GM12878 (cell line): ENCODE data around the gene FFAR3. TPM values are rescaled to one million over a fixed set of nuclear protein-coding genes. Genes with fewer than 3 reads are reported as not detected.

Source experiments
- ATAC-seq: fragments of 200-7000 bp; cut with Tn5 transposase; 3 replicates; pipeline ENCODE4 v1.9.1; 2020; ENCODE audit warnings: mild to moderate bottlenecking, moderate library complexity
- BruUV-seq: library from RNA; stranded (reverse); fragments of 400-500 nt; replicated peaks from 2 replicates; lab custom pipeline; 2021; lab: Mats Ljungman, UMichigan
- CTCF ChIA-PET: fragments of 300-600 bp; sonication (Branson Sonifier 250); formaldehyde crosslinking; extraction: SDS; loops from one replicate; lab custom pipeline; 2021; ENCODE audit warnings: inconsistent platforms; lab: Yijun Ruan, JAX
- POLR2A ChIA-PET: fragments of 350-600 bp; formaldehyde crosslinking; extraction: SDS; loops from one replicate; lab custom pipeline; 2021; ENCODE audit warnings: inconsistent platforms; lab: Charles Lee
- RAD21 ChIA-PET: fragments of 300-600 bp; sonication (Branson Sonifier 250); formaldehyde crosslinking; loops from one replicate; lab custom pipeline; 2023; ENCODE audit warnings: antibody characterized with exemption; ENCODE audit not compliant: unreplicated experiment; lab: Charles Lee
- SMC1A ChIA-PET: fragments of 300-600 bp; sonication (Branson Sonifier 250); formaldehyde crosslinking; loops from one replicate; lab custom pipeline; 2023; ENCODE audit not compliant: unreplicated experiment, uncharacterized antibody; lab: Charles Lee
- DNase-seq: peaks from one replicate; pipeline ENCODE4 v3.0.0-alpha.2; 2011; ENCODE audit warnings: low read depth, low spot score
- FAIRE-seq: peaks from 3 replicates; lab custom pipeline; 2011; peaks lifted over from hg19 to GRCh38; lab: Jason Lieb, UNC
- H2AFZ ChIP-seq: 2 replicates; pipeline ENCODE4 v1.6.0; 2011; ENCODE audit warnings: low read depth, low read length, control low read depth; ENCODE audit not compliant: control insufficient read depth
- H3K27ac ChIP-seq: 2 replicates; pipeline ENCODE4 v1.5.1; 2011; ENCODE audit warnings: control low read depth; ENCODE audit not compliant: control insufficient read depth, insufficient read depth
- H3K27me3 ChIP-seq, 2 experiments: replicated peaks in 1 of 2; 2 replicates each; pipeline versions ENCODE4 v1.6.0 to v1.6.1; 2011; ENCODE audit warnings: low read length in 1 of 2; ENCODE audit not compliant: control insufficient read depth in 2 of 2, insufficient read depth in 2 of 2
- H3K36me3 ChIP-seq, 2 experiments: 2 replicates each; pipeline ENCODE4 v1.5.1; 2011; ENCODE audit warnings: low read length in 1 of 2; ENCODE audit not compliant: control insufficient read depth in 2 of 2, insufficient read depth in 2 of 2
- H3K4me1 ChIP-seq: 2 replicates; pipeline ENCODE4 v1.6.1; 2011; ENCODE audit warnings: mild to moderate bottlenecking, low read length, moderate library complexity, mixed read lengths; ENCODE audit not compliant: control insufficient read depth, insufficient read depth
- H3K4me2 ChIP-seq: 2 replicates; pipeline ENCODE4 v1.6.0; 2011; ENCODE audit warnings: control low read depth; ENCODE audit not compliant: control insufficient read depth, insufficient read depth
- H3K4me3 ChIP-seq: fragments of 200-600 bp; sonication (generic); 2 replicates; pipeline ENCODE4 v1.5.1; 2016
- H3K79me2 ChIP-seq: 2 replicates; pipeline ENCODE4 v1.6.0; 2011; ENCODE audit warnings: low read length; ENCODE audit not compliant: control insufficient read depth, insufficient read depth
- H3K9ac ChIP-seq: 2 replicates; pipeline ENCODE4 v1.8.0; 2011; ENCODE audit warnings: low read length, control low read depth, mixed read lengths; ENCODE audit not compliant: control insufficient read depth, insufficient read depth
- H3K9me3 ChIP-seq: replicated peaks from 3 replicates; pipeline ENCODE4 v1.5.1; 2011; ENCODE audit warnings: mild to moderate bottlenecking, low read length; ENCODE audit not compliant: control insufficient read depth, insufficient read depth
- H4K20me1 ChIP-seq: 2 replicates; pipeline ENCODE4 v1.6.0; 2011; ENCODE audit not compliant: control insufficient read depth, insufficient read depth
- BACH1 ChIP-seq: fragments of 450-650 bp; IDR thresholded peaks from 2 replicates; pipeline ENCODE4 v1.6.1; 2017; ENCODE audit warnings: mild to moderate bottlenecking, borderline replicate concordance
- CBFB ChIP-seq: IDR thresholded peaks from 2 replicates; pipeline ENCODE4 v1.6.1; 2016; ENCODE audit warnings: antibody characterized with exemption, low read depth
- CHD2 ChIP-seq: IDR thresholded peaks from 2 replicates; pipeline ENCODE4 v1.6.1; 2011; ENCODE audit warnings: low read depth, low read length, improper control_type of control experiment, borderline replicate concordance
- HSF1 ChIP-seq: fragments of 150-350 bp; IDR thresholded peaks from 2 replicates; pipeline ENCODE4 v1.6.1; 2014; ENCODE audit warnings: mild to moderate bottlenecking, low read depth, low read length
- KLF5 ChIP-seq: fragments of 450-650 bp; IDR thresholded peaks from 2 replicates; pipeline ENCODE4 v1.6.1; 2014; ENCODE audit warnings: mild to moderate bottlenecking; ENCODE audit not compliant: partially characterized antibody
- MAX ChIP-seq: IDR thresholded peaks from 2 replicates; pipeline ENCODE4 v1.6.1; 2012; ENCODE audit warnings: low read depth, low read length, improper control_type of control experiment
- MEF2A ChIP-seq: IDR thresholded peaks from 2 replicates; pipeline ENCODE4 v1.6.1; 2011; ENCODE audit warnings: low read depth, mild to moderate bottlenecking, low read length, moderate library complexity; ENCODE audit not compliant: insufficient read depth
- NRF1 ChIP-seq: conservative IDR thresholded peaks from 2 replicates; pipeline ENCODE4 v1.6.1; 2011; ENCODE audit warnings: mild to moderate bottlenecking, low read depth, low read length, improper control_type of control experiment
- PAX5 ChIP-seq: IDR thresholded peaks from 2 replicates; pipeline ENCODE4 v1.6.1; 2011; ENCODE audit warnings: low read depth, low read length, borderline replicate concordance
- PAX8 ChIP-seq: fragments of 450-650 bp; IDR thresholded peaks from 2 replicates; pipeline ENCODE4 v1.6.1; 2017; ENCODE audit warnings: mild to moderate bottlenecking, moderate library complexity
- RBBP5 ChIP-seq: fragments of 200-600 bp; sonication (generic); conservative IDR thresholded peaks from 2 replicates; pipeline ENCODE4 v1.6.1; 2016
- STAT1 ChIP-seq: fragments of 450-650 bp; conservative IDR thresholded peaks from 2 replicates; pipeline ENCODE4 v1.6.1; 2014; ENCODE audit warnings: antibody characterized with exemption, mild to moderate bottlenecking
- TAF1 ChIP-seq: IDR thresholded peaks from 2 replicates; pipeline ENCODE4 v1.6.1; 2011; ENCODE audit warnings: mild to moderate bottlenecking, low read depth, low read length, borderline replicate concordance
- YY1 ChIP-seq: IDR thresholded peaks from 2 replicates; pipeline ENCODE4 v1.6.1; 2011; ENCODE audit warnings: low read depth, mild to moderate bottlenecking, low read length
- ZNF217 ChIP-seq: fragments of 450-650 bp; IDR thresholded peaks from 2 replicates; pipeline ENCODE4 v1.6.1; 2017; ENCODE audit warnings: antibody characterized with exemption, mild to moderate bottlenecking
- ZNF622 ChIP-seq: fragments of 450-650 bp; IDR thresholded peaks from 2 replicates; pipeline ENCODE4 v1.6.1; 2017; ENCODE audit warnings: mild to moderate bottlenecking, inconsistent platforms
- WGBS: methylation state at CpG from one replicate; pipeline ENCODE4 v1.1.6; 2016; ENCODE audit warnings: low lambda C conversion rate; ENCODE audit not compliant: insufficient replicate concordance, insufficient coverage; ENCODE audit errors: missing lambda C conversion rate; 5-methylcytosine and 5-hydroxymethylcytosine counted together
- in situ Hi-C: fragments of 300-500 bp; cut with MboI; formaldehyde crosslinking; loops from 9 replicates; pipeline ENCODE4 v1.14.3; 2018; ENCODE audit warnings: mixed read lengths
- intact Hi-C: fragments of 100-400 bp; cut with micrococcal nuclease; formaldehyde crosslinking; loops from one replicate; pipeline ENCODE4 v1.14.2; 2022; ENCODE audit not compliant: unreplicated experiment
- polyA plus RNA-seq, 11 experiments: library from polyadenylated mRNA; depleted of rRNA in 4 of 11; unstranded in 6 of 11; stranded (reverse) in 5 of 11; fragments of >200 nt; fragmentation: Nextera tagmentation in 4 of 11; fragmentation: Illumina TruSeq in 1 of 11; extraction: Ambion mirVana in 4 of 11; extraction: Trizol in 1 of 11; gene quantifications; 1 replicate in 1 of 11; 2 replicates in 10 of 11; pipeline versions ENCODE4 v1.2.1 to v1.2.3, GENCODE V29; 2011 to 2016; ENCODE audit warnings: inconsistent platforms in 2 of 11, missing spikeins in 2 of 11, low read depth in 1 of 11
- total RNA-seq, 4 experiments: library from RNA; depleted of rRNA in 3 of 4; stranded (reverse); fragments of >200 nt in 3 of 4; fragmentation: Illumina TruSeq in 1 of 4; extraction: Trizol in 1 of 4; gene quantifications; 2 replicates each; pipeline versions ENCODE4 v1.2.1 to v1.2.3, GENCODE V29; 2013 to 2021
- TF ChIP-seq, protein P1 (sequence below): IDR thresholded peaks from 2 replicates; pipeline ENCODE4 v1.6.1; 2011; ENCODE audit warnings: low read depth, mild to moderate bottlenecking, low read length, moderate library complexity, borderline replicate concordance; ENCODE audit errors: extremely low read depth

The FFAR3 gene
- total and polyA plus RNA-seq, 10 of the 15 experiments (the other 5 are each of a cell fraction or from before 2014, with no cell fraction given), result 0.15 to 0.18 TPM; not detected in 8

- TF ChIP-seq ZNF217 (no peak), RBBP5 (no peak), MEF2A (no peak)
- TF ChIP-seq, protein P1, sequence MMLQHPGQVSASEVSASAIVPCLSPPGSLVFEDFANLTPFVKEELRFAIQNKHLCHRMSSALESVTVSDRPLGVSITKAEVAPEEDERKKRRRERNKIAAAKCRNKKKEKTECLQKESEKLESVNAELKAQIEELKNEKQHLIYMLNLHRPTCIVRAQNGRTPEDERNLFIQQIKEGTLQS, result no peak
These were observed 44.2 kb upstream of the FFAR3 start (continued) for GRCh38 chr19:35314031-35314430.

GRCh38 chr19:35314858-35315470 lies 43.3 kb upstream of the FFAR3 start:
- H3K9ac ChIP-seq, result no peak overlapping the region
- no peak for FAIRE-seq
- no peak overlapping the region for H3K4me3 ChIP-seq
- no peak for ATAC-seq
- no TSS peak for BruUV-seq
- H3K9me3 ChIP-seq, result no peaks in the 10 kb centered on the region
- WGBS, result 71% methylated on average over 10 of the region's 10 CpGs
- ChIA-PET RAD21 (interaction anchor here (0.8 to 1.6 kb wide), 5 partner anchors 9 to 180 kb away, joined by 3 read pairs; partner anchors contain the start of gene FFAR1), CTCF (interaction anchor here (0.6 to 2.5 kb wide), 10 partner anchors 13 to 180 kb away, joined by 3 to 9 read pairs (median 4); partner anchors contain the start of gene FFAR1), SMC1A (interaction anchor here (0.5 to 11.0 kb wide), 6 partner anchors 7 to 154 kb away, joined by 3 to 122 read pairs (median 4); partner anchors contain the start of gene CD22), POLR2A (interaction anchor here (1.2 kb wide), 1 partner anchor 194 kb away, joined by 3 read pairs; no protein-coding TSS in a partner anchor)
- in situ Hi-C loops, result no loop called here
- no peak overlapping the region for H3K4me2 ChIP-seq
- TF ChIP-seq PAX5, result no peak
- TF ChIP-seq KLF5, result no peak
- TF ChIP-seq CBFB, result no peak
- no peak for TF ChIP-seq NRF1
- no peak for TF ChIP-seq YY1
- TF ChIP-seq STAT1, result no peak
- TF ChIP-seq HSF1, result no peak
- TF ChIP-seq CHD2, result no peak
- TF ChIP-seq TAF1, result no peak
- no peak for TF ChIP-seq PAX8
- no peak for TF ChIP-seq MAX
- no peak for TF ChIP-seq ZNF622
- no peak for TF ChIP-seq MEF2A
- TF ChIP-seq BACH1, result no peak
- no peaks in the 10 kb centered on the region for H3K36me3 ChIP-seq
- intact Hi-C loops, result no loop called here
- peaks cover 11% of the 10 kb centered on the region for H3K4me1 ChIP-seq
- no peaks in the 10 kb centered on the region for H3K27me3 ChIP-seq
- no peaks in the 10 kb centered on the region for H3K79me2 ChIP-seq
- no peak overlapping the region for H3K27ac ChIP-seq
- DNase-seq, result no peak
- no peaks in the 10 kb centered on the region for H4K20me1 ChIP-seq
- no peak overlapping the region for H2AFZ ChIP-seq
